PC-3 (cell line): ENCODE measurements around the gene SPEF1.

ENCODE experiments used
- EZH2 ChIP-seq: fragments of 300-600 bp; sonication (generic); IDR thresholded peaks from one replicate; pipeline ENCODE4 v1.6.1; 2017; ENCODE audit warnings: antibody characterized with exemption, mild to moderate bottlenecking, low read length; ENCODE audit not compliant: unreplicated experiment
- EZH2phosphoT487 ChIP-seq: fragments of 300-600 bp; sonication (generic); IDR thresholded peaks from 2 replicates; pipeline ENCODE4 v1.6.1; 2018; ENCODE audit warnings: mild to moderate bottlenecking, antibody characterized with exemption, low read length, borderline replicate concordance
- TF ChIP-seq, protein P1 (sequence below): fragments of 300-600 bp; sonication (generic); conservative IDR thresholded peaks from 2 replicates; pipeline ENCODE4 v1.5.1; 2017; ENCODE audit warnings: antibody characterized with exemption, low read depth, mild to moderate bottlenecking, low read length

GRCh38 chr20:3825526-3825925 lies 44.3 kb upstream of the SPEF1 start:
- TF ChIP-seq, protein P1, sequence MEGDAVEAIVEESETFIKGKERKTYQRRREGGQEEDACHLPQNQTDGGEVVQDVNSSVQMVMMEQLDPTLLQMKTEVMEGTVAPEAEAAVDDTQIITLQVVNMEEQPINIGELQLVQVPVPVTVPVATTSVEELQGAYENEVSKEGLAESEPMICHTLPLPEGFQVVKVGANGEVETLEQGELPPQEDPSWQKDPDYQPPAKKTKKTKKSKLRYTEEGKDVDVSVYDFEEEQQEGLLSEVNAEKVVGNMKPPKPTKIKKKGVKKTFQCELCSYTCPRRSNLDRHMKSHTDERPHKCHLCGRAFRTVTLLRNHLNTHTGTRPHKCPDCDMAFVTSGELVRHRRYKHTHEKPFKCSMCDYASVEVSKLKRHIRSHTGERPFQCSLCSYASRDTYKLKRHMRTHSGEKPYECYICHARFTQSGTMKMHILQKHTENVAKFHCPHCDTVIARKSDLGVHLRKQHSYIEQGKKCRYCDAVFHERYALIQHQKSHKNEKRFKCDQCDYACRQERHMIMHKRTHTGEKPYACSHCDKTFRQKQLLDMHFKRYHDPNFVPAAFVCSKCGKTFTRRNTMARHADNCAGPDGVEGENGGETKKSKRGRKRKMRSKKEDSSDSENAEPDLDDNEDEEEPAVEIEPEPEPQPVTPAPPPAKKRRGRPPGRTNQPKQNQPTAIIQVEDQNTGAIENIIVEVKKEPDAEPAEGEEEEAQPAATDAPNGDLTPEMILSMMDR, result 0 out of 2 replicates have a peak, but pooled peaks have one; percentile 20
- TF ChIP-seq EZH2 (no peak), EZH2phosphoT487 (no peak)
